ENCODE data around the gene MNX1. TPM values are rescaled to one million over a fixed set of nuclear protein-coding genes. Genes with fewer than 3 reads are reported as not detected.

The MNX1 gene
- total RNA-seq, 1 experiment from 2014 or later: 2.6 TPM

DNA sequence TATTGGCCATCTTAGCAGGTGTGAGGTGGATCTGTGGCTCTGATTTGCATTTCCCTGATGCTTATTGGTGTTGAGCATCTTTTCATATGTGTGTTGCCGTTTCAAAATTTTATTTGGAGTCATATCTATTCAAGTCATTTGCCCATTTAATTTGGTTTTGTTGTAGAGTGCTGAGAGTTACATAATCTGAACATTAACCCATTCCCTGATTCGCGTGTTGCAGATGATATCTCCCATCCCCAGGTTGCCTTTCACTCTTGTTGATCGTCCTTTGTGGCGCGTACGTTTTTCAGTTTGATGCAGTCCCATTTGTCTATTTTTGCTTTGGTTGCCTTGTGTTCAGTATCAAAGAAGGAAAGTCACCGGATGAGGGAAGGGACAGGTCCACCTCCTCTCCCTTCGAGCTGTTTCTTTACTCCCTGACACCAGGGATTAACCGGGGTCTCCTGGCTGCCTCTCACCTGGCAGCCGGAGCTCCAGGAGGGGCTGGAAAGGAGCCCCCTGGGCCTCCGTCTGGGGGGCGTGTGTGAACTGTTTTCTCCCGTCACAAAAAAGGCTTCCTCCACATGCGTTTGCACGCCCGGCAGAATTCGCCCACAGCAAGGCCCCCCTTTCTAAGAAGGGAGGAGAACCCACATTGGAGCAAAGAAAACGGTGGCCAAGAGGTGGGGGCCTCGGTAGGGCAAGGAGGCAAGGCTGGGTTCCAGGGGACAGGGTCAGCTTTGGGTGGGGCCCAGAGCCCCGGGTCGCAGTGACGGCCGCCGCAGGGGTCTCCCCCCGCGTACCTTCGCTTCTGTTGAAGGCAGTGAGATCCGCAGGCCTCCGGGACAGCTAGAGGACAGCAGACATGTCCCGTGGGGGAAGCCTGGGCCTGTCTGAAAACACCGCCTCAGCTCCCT is 8.3 kb downstream of the MNX1 start:
- intact Hi-C loops (cut with micrococcal nuclease): no loop called here
- H3K79me2 ChIP-seq (ENCODE audit: low read length): no peaks in the 10 kb centered on the region
- ChIA-PET POLR2A (ENCODE audit: unreplicated experiment) (no interaction called here), CTCF (no interaction called here)
- no peaks in the 10 kb centered on the region for H3K36me3 ChIP-seq (ENCODE audit: low read depth, low read length)
- H3K27me3 ChIP-seq (ENCODE audit: low read length): peaks cover 31% of the 10 kb centered on the region
- H4K20me1 ChIP-seq (ENCODE audit: low read length): no peaks in the 10 kb centered on the region
- H3F3A ChIP-seq (ENCODE audit: low read length, unreplicated experiment): no peaks in the 10 kb centered on the region
- H3K4me3 ChIP-seq (ENCODE audit: low read length): no peak overlapping the region
- no peak overlapping the region for H3K4me2 ChIP-seq (ENCODE audit: low read length)
- no peak overlapping the region for H3K9ac ChIP-seq (ENCODE audit: low read length)
- H3K4me1 ChIP-seq (ENCODE audit: insufficient read depth, low read length): no peaks in the 10 kb centered on the region
- no peak overlapping the region for H2AFZ ChIP-seq (ENCODE audit: low read length)
- H3K27ac ChIP-seq (ENCODE audit: low read length): no peak overlapping the region
- no peaks in the 10 kb centered on the region for H3K9me2 ChIP-seq (replicated peaks; ENCODE audit: low read length)
- H3K9me3 ChIP-seq (ENCODE audit: low read length): no peaks in the 10 kb centered on the region
- TF ChIP-seq, protein P1, sequence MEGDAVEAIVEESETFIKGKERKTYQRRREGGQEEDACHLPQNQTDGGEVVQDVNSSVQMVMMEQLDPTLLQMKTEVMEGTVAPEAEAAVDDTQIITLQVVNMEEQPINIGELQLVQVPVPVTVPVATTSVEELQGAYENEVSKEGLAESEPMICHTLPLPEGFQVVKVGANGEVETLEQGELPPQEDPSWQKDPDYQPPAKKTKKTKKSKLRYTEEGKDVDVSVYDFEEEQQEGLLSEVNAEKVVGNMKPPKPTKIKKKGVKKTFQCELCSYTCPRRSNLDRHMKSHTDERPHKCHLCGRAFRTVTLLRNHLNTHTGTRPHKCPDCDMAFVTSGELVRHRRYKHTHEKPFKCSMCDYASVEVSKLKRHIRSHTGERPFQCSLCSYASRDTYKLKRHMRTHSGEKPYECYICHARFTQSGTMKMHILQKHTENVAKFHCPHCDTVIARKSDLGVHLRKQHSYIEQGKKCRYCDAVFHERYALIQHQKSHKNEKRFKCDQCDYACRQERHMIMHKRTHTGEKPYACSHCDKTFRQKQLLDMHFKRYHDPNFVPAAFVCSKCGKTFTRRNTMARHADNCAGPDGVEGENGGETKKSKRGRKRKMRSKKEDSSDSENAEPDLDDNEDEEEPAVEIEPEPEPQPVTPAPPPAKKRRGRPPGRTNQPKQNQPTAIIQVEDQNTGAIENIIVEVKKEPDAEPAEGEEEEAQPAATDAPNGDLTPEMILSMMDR (conservative IDR thresholded peaks at IDR 0.05; ENCODE audit: low read depth, low read length): no peak
- TF ChIP-seq EZH2phosphoT487 (IDR thresholded peaks at IDR 0.05; ENCODE audit: borderline replicate concordance, low read length) (no peak), EZH2 (IDR thresholded peaks at IDR 0.05; ENCODE audit: low read length, unreplicated experiment) (no peak)
- BruUV-seq (replicated peaks): no TSS peak
- no peak for ATAC-seq
- no peak for DNase-seq

DNA sequence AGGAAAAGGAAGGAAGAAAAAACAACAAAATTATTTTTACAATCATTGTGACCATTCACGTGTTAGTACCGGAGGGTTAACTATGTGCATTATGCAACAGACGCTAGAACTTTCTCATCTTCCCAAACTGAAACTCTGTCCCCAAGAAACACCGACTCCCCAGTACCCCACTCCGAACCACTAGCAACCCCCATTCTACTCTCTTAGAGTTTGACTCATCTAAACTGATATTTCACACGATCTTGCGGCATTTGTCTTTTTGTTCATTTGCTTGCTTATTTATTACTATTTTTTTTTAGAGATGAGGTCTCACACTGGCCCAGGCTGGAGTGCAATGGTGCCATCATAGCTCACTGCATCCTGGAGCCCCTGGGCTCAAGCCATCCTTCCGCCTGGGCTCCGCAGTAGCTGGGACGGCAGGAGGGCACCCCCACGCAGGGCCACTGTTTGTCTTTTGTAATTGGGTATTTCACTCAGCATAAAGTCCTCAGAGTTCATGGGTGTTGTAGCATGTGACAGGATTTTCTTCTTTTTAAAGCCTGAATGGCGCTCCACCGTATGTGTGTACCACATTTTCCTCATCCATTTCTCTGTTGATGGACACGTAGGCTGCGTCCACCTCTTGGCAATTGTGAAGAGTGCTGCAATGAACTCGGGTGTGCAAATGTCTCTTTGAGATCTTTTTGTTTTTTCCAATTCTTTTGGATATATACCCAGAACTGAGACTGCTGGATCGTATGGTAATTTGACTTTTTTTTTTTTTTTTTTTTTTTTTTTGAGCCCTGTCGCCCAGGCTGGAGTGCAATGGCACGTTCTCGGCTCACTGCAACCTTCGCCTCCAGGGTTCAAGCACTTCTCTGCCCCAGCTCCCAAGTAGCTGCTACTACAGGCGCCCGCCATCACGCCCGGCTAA is 9.5 kb downstream of the MNX1 start:
- intact Hi-C loops (cut with micrococcal nuclease): no loop called here
- H3F3A ChIP-seq (ENCODE audit: low read length, unreplicated experiment): no peaks in the 10 kb centered on the region
- no peaks in the 10 kb centered on the region for H4K20me1 ChIP-seq (ENCODE audit: low read length)
- H3K9me3 ChIP-seq (ENCODE audit: low read length): no peaks in the 10 kb centered on the region
- H3K36me3 ChIP-seq (ENCODE audit: low read depth, low read length): no peaks in the 10 kb centered on the region
- H3K4me1 ChIP-seq (ENCODE audit: insufficient read depth, low read length): no peaks in the 10 kb centered on the region
- CTCF ChIA-PET: no interaction called here
- peaks cover 31% of the 10 kb centered on the region for H3K27me3 ChIP-seq (ENCODE audit: low read length)
- POLR2A ChIA-PET (ENCODE audit: unreplicated experiment): no interaction called here
- no peak for DNase-seq
- H3K4me3 ChIP-seq (ENCODE audit: low read length): peak overlapping the region; percentile 50
- no peak for ATAC-seq
- H2AFZ ChIP-seq (ENCODE audit: low read length): no peak overlapping the region
- no peaks in the 10 kb centered on the region for H3K79me2 ChIP-seq (ENCODE audit: low read length)
- peak overlapping the region; percentile 88 for H3K4me2 ChIP-seq (ENCODE audit: low read length)
- no peak overlapping the region for H3K9ac ChIP-seq (ENCODE audit: low read length)
- BruUV-seq (replicated peaks): no TSS peak
- TF ChIP-seq EZH2phosphoT487 (IDR thresholded peaks at IDR 0.05; ENCODE audit: borderline replicate concordance, low read length) (no peak), EZH2 (IDR thresholded peaks at IDR 0.05; ENCODE audit: low read length, unreplicated experiment) (no peak)
- TF ChIP-seq, protein P1 (conservative IDR thresholded peaks at IDR 0.05; ENCODE audit: low read depth, low read length): no peak
- no peaks in the 10 kb centered on the region for H3K9me2 ChIP-seq (replicated peaks; ENCODE audit: low read length)
- no peak overlapping the region for H3K27ac ChIP-seq (ENCODE audit: low read length)

All from PC-3 (cell line).